ENCODE measurements around the gene USP32. TPM values are rescaled to one million over a fixed set of nuclear protein-coding genes. Genes with fewer than 3 reads are reported as not detected.
"Not testable (repeated sequence)": the region's sequence is repeated elsewhere in the genome, so short reads cannot be mapped to it uniquely, and the experiment has no call there.

Gene USP32
- total RNA-seq, 1 experiment from 2014 or later, result 103 TPM

DNA sequence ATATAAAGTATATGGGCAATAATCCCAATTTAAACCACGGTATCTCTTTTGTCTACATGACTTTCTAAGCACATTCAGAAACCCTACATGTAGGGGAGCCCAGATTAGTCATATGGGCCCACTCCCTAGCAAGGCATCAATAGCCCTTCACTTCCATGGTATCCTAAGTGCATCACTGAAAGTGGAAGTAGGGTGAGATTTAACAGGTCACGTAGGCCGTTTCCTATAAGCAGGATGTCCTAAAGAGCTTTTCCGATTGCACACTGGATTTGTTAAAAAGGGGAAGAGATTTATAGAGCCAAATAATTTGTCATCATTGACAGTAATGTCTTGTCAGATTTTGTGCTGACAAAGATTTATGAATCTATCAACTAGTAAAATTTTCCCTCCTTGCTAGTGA, 203.2 kb downstream of the USP32 start:
- DNase-seq (ENCODE audit: low spot score) (no peak), ATAC-seq (no peak)
- Mint-ChIP-seq H3K9me3 (no peaks in the 10 kb centered on the region), H3K27ac (no peak overlapping the region), H3K4me3 (no peak overlapping the region), H3K36me3 (peaks cover 54% of the 10 kb centered on the region), H3K4me1 (no peaks in the 10 kb centered on the region), H3K27me3 (ENCODE audit: low read depth) (no peaks in the 10 kb centered on the region)
- POLR2A ChIA-PET, result no interaction called here
- TF ChIP-seq ZNF416 (CRISPR knock-in tag; IDR thresholded peaks at IDR 0.05) (no peak), NFYB (CRISPR knock-in tag; conservative IDR thresholded peaks at IDR 0.05; ENCODE audit: low read depth) (no peak), ZNF138 (CRISPR knock-in tag; conservative IDR thresholded peaks at IDR 0.05) (no peak), E2F5 (CRISPR knock-in tag; IDR thresholded peaks at IDR 0.05) (no peak), NR3C1 (CRISPR knock-in tag; conservative IDR thresholded peaks at IDR 0.05; ENCODE audit: low read depth) (no peak)
- TF ChIP-seq, protein P1, sequence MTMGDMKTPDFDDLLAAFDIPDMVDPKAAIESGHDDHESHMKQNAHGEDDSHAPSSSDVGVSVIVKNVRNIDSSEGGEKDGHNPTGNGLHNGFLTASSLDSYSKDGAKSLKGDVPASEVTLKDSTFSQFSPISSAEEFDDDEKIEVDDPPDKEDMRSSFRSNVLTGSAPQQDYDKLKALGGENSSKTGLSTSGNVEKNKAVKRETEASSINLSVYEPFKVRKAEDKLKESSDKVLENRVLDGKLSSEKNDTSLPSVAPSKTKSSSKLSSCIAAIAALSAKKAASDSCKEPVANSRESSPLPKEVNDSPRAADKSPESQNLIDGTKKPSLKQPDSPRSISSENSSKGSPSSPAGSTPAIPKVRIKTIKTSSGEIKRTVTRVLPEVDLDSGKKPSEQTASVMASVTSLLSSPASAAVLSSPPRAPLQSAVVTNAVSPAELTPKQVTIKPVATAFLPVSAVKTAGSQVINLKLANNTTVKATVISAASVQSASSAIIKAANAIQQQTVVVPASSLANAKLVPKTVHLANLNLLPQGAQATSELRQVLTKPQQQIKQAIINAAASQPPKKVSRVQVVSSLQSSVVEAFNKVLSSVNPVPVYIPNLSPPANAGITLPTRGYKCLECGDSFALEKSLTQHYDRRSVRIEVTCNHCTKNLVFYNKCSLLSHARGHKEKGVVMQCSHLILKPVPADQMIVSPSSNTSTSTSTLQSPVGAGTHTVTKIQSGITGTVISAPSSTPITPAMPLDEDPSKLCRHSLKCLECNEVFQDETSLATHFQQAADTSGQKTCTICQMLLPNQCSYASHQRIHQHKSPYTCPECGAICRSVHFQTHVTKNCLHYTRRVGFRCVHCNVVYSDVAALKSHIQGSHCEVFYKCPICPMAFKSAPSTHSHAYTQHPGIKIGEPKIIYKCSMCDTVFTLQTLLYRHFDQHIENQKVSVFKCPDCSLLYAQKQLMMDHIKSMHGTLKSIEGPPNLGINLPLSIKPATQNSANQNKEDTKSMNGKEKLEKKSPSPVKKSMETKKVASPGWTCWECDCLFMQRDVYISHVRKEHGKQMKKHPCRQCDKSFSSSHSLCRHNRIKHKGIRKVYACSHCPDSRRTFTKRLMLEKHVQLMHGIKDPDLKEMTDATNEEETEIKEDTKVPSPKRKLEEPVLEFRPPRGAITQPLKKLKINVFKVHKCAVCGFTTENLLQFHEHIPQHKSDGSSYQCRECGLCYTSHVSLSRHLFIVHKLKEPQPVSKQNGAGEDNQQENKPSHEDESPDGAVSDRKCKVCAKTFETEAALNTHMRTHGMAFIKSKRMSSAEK (CRISPR knock-in tag; IDR thresholded peaks at IDR 0.05; ENCODE audit: borderline replicate concordance), result no peak
- CTCF ChIA-PET, result no interaction called here

- H3K4me3 Mint-ChIP-seq; H3K27me3 Mint-ChIP-seq (ENCODE audit: low read depth); H3K27ac Mint-ChIP-seq; CTCF ChIA-PET; POLR2A ChIA-PET; ATAC-seq; H3K9me3 Mint-ChIP-seq; DNase-seq (ENCODE audit: low spot score); H3K4me1 Mint-ChIP-seq: not testable (repeated sequence)
- peaks cover 56% of the 10 kb centered on the region for H3K36me3 Mint-ChIP-seq
Measured at GRCh38 chr17:60186846-60187745, 204.8 kb downstream of the USP32 start.

DNA sequence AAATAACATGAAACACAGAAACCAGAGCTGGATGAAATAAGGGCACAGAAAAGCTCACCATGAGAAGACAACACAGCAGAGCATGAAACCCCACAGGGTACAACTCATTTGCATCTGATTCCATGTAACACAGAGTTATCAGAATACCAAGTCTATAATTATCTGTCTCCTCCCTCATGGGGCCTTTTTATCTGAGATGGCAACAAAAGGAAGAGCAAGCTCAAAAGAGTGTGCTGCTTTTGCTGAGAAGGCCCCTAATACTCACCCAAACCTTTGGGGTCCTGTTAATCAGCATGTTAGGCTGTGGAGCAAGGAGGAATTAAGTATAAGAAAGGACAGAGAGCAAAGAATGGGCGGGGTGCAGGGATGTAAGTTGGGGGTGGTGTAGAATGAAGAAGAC, 205.6 kb downstream of the USP32 start:
- H3K4me1 Mint-ChIP-seq; H3K27ac Mint-ChIP-seq; H3K4me3 Mint-ChIP-seq; DNase-seq (ENCODE audit: low spot score); CTCF ChIA-PET; ATAC-seq; H3K27me3 Mint-ChIP-seq (ENCODE audit: low read depth); H3K9me3 Mint-ChIP-seq; POLR2A ChIA-PET: not testable (repeated sequence)
- H3K36me3 Mint-ChIP-seq, result peaks cover 58% of the 10 kb centered on the region

- CTCF ChIA-PET; H3K27me3 Mint-ChIP-seq (ENCODE audit: low read depth); H3K4me3 Mint-ChIP-seq; ATAC-seq; POLR2A ChIA-PET; H3K9me3 Mint-ChIP-seq; H3K4me1 Mint-ChIP-seq; DNase-seq (ENCODE audit: low spot score): not testable (repeated sequence)
- peaks cover 65% of the 10 kb centered on the region for H3K36me3 Mint-ChIP-seq
- peak overlapping the region; percentile 2; the same call in 1 of the 2 replicates for H3K27ac Mint-ChIP-seq
Measured at GRCh38 chr17:60180380-60180779, 211.6 kb downstream of the USP32 start.

- H3K4me1 Mint-ChIP-seq; H3K27me3 Mint-ChIP-seq (ENCODE audit: low read depth); CTCF ChIA-PET; H3K9me3 Mint-ChIP-seq; H3K27ac Mint-ChIP-seq; POLR2A ChIA-PET; H3K4me3 Mint-ChIP-seq; ATAC-seq; DNase-seq (ENCODE audit: low spot score): not testable (repeated sequence)
- peaks cover 49% of the 10 kb centered on the region for H3K36me3 Mint-ChIP-seq
Measured at GRCh38 chr17:60178180-60178579, 213.8 kb downstream of the USP32 start.

DNA sequence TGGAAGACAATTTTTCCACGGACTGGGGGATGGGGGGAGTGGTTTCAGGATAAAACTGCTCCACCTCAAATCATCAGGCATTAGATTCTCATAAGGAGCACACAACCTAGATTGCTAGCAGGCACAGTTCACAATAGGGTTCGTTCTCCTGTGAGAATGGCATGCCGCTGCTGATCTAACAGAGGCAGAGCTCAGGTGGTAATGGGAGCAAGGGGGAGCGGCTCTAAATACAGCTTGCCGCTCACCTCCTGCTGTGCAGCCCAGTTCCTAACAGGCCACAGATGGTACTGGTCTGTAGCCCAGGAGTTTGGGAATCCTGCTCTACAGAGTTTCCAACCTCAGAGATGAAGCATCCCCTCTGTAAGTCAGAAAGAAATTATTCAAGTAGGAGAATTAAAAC, 215.2 kb downstream of the USP32 start:
- H3K4me1 Mint-ChIP-seq; DNase-seq (ENCODE audit: low spot score); H3K4me3 Mint-ChIP-seq; H3K27me3 Mint-ChIP-seq (ENCODE audit: low read depth); ATAC-seq; H3K27ac Mint-ChIP-seq; H3K9me3 Mint-ChIP-seq; POLR2A ChIA-PET: not testable (repeated sequence)
- peaks cover 38% of the 10 kb centered on the region for H3K36me3 Mint-ChIP-seq
- CTCF ChIA-PET, result interaction anchor here (0.7 kb wide), 1 partner anchor 13 kb away, joined by 3 read pairs; no protein-coding TSS in a partner anchor

Measured in WTC11 (cell line).